NK-92 treated with Interleukin-12 subunit alpha and Interleukin-12 subunit beta, amount 100 ng/mL, for 24 hours (cell line): ENCODE data around the gene HSPD1.
A peak's percentile ranks its signal among the peaks of the same experiment; 100 is the strongest.
"Not testable (repeated sequence)": the region's sequence is repeated elsewhere in the genome, so short reads cannot be mapped to it uniquely, and the experiment has no call there.

ENCODE experiments used
- DNase-seq: peaks from one replicate; lab custom pipeline; 2025; lab: John Stamatoyannopoulos, UW

The HSPD1 gene

GRCh38 chr2:197496695-197497094 is 2.9 kb downstream of the HSPD1 start:
- no peak for DNase-seq

- no peak for DNase-seq
Observed at GRCh38 chr2:197495433-197496134, 4.1 kb downstream of the HSPD1 start.

- DNase-seq = no peak
Observed at GRCh38 chr2:197487385-197487784, 12.3 kb downstream of the HSPD1 start.

- DNase-seq = no peak
Observed at GRCh38 chr2:197486175-197486574, 13.5 kb downstream of the HSPD1 start.

GRCh38 chr2:197484248-197484647 is 15.4 kb downstream of the HSPD1 start:
- DNase-seq = not testable (repeated sequence)

GRCh38 chr2:197480165-197481036 is 19.2 kb downstream of the HSPD1 start:
- DNase-seq = no peak

- DNase-seq = no peak
Observed at GRCh38 chr2:197477797-197478196, 21.8 kb downstream of the HSPD1 start.

GRCh38 chr2:197472166-197472565 is 27.5 kb downstream of the HSPD1 start:
- DNase-seq = no peak

- DNase-seq = no peak
Observed at GRCh38 chr2:197464175-197464574, 35.5 kb downstream of the HSPD1 start.

- DNase-seq = no peak
Observed at GRCh38 chr2:197461057-197461456, 38.6 kb downstream of the HSPD1 start.

- no peak for DNase-seq
Observed at GRCh38 chr2:197460649-197461048, 39.0 kb downstream of the HSPD1 start.

GRCh38 chr2:197455428-197455827 is 44.2 kb downstream of the HSPD1 start:
- DNase-seq = no peak

GRCh38 chr2:197454923-197455322 is 44.7 kb downstream of the HSPD1 start:
- DNase-seq = no peak

GRCh38 chr2:197453914-197454398 is 45.7 kb downstream of the HSPD1 start:
- DNase-seq = no peak

- DNase-seq = peak; percentile 99
Observed at GRCh38 chr2:197453123-197453913, 46.3 kb downstream of the HSPD1 start, which contains the start of gene COQ10B. TSS of gene COQ10B (plus strand) at chr2:197453552. CDS start at chr2:197453561, 9 bp downstream.

GRCh38 chr2:197452754-197453122 is 46.9 kb downstream of the HSPD1 start:
- no peak for DNase-seq

- not testable (repeated sequence) for DNase-seq
Observed at GRCh38 chr2:197450935-197451358, 48.7 kb downstream of the HSPD1 start.

GRCh38 chr2:197450465-197450864 is 49.2 kb downstream of the HSPD1 start:
- DNase-seq = no peak

GRCh38 chr2:197446844-197447243 is 52.8 kb downstream of the HSPD1 start:
- DNase-seq = no peak

- DNase-seq = no peak
Observed at GRCh38 chr2:197445746-197446145, 53.9 kb downstream of the HSPD1 start.

- no peak for DNase-seq
Observed at GRCh38 chr2:197442857-197443256, 56.8 kb downstream of the HSPD1 start.

- DNase-seq = no peak
Observed at GRCh38 chr2:197437380-197437779, 62.3 kb downstream of the HSPD1 start.
